Measurements from ENCODE around the gene MOCS1.

DNA sequence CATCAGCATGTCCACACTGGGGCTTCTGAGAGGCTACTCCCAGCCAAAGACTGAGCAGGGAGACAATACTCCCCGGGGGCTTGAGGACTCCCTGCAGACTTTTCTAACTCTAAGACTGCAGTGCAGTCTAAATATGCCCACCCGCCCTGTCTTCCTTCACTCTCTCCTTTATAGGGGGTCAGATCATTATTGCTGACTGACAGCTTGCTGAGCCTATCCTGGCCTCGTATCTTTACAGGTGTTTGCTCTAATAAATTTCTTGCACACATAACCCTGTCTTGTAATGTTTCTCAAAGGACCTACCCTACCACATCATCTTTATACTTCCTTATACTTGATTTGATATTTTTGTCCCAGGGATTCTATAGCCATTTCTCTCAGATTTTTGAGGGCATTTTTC lies 39.4 kb upstream of the MOCS1 start:
- TF ChIP-seq, protein P1, sequence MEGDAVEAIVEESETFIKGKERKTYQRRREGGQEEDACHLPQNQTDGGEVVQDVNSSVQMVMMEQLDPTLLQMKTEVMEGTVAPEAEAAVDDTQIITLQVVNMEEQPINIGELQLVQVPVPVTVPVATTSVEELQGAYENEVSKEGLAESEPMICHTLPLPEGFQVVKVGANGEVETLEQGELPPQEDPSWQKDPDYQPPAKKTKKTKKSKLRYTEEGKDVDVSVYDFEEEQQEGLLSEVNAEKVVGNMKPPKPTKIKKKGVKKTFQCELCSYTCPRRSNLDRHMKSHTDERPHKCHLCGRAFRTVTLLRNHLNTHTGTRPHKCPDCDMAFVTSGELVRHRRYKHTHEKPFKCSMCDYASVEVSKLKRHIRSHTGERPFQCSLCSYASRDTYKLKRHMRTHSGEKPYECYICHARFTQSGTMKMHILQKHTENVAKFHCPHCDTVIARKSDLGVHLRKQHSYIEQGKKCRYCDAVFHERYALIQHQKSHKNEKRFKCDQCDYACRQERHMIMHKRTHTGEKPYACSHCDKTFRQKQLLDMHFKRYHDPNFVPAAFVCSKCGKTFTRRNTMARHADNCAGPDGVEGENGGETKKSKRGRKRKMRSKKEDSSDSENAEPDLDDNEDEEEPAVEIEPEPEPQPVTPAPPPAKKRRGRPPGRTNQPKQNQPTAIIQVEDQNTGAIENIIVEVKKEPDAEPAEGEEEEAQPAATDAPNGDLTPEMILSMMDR (IDR thresholded peaks at IDR 0.05; ENCODE audit: insufficient read depth, low read depth, low read length): no peak
- TF ChIP-seq EZH2 (IDR thresholded peaks at IDR 0.05; ENCODE audit: insufficient read depth, low read length): no peak
